ENCODE results near the gene ZKSCAN3.

- TF ChIP-seq CTCF (conservative IDR thresholded peaks at IDR 0.05) (no peak), EZH2 (IDR thresholded peaks at IDR 0.05; ENCODE audit: low read depth) (no peak)
Measured at GRCh38 chr6:28380381-28380780, 30.6 kb downstream of the ZKSCAN3 start.

All from PC-9 (cell line).